GM12864 (cell line): Measurements from ENCODE around the gene MTIF3.

Experiments
- DNase-seq: peaks from one replicate; pipeline ENCODE4 v3.0.0-alpha.2; 2011; ENCODE audit warnings: low read depth
- H3K4me3 ChIP-seq: 2 replicates; pipeline ENCODE4 v1.5.1; 2011; ENCODE audit warnings: mild to moderate bottlenecking, low read depth, low read length, control low read depth
- CTCF ChIP-seq: IDR thresholded peaks from 2 replicates; pipeline ENCODE4 v1.5.1; 2011; ENCODE audit warnings: low read depth, mild to moderate bottlenecking, moderate library complexity, low read length, control low read depth, inconsistent platforms; ENCODE audit errors: missing control alignments

Gene MTIF3

GRCh38 chr13:27449936-27450828 is at the start of gene MTIF3:
Gene MTIF3, minus strand, starts transcription at chr13:27450564. Its CDS starts 10,116 bp downstream, at chr13:27440448.
- peak; percentile 93 for DNase-seq
- H3K4me3 ChIP-seq, result peak within 1 kb of the TSS; percentile 72
- TF ChIP-seq CTCF, result peak; percentile 13

- DNase-seq, result no peak
- no peak for TF ChIP-seq CTCF
- no peak overlapping the region for H3K4me3 ChIP-seq
Observed at GRCh38 chr13:27497563-27498230, 47.3 kb upstream of the MTIF3 start.

GRCh38 chr13:27496536-27497273 is 46.3 kb upstream of the MTIF3 start:
- no peak for TF ChIP-seq CTCF

GRCh38 chr13:27496006-27496405 is 45.6 kb upstream of the MTIF3 start:
- no peak for DNase-seq
- no peak overlapping the region for H3K4me3 ChIP-seq
- no peak for TF ChIP-seq CTCF

More at GRCh38 chr13:27496536-27497273, 46.3 kb upstream of the MTIF3 start:
- no peak overlapping the region for H3K4me3 ChIP-seq
- no peak for DNase-seq

- TF ChIP-seq CTCF, result no peak
- no peak for DNase-seq
- H3K4me3 ChIP-seq, result no peak overlapping the region
Observed at GRCh38 chr13:27495551-27495950, 45.2 kb upstream of the MTIF3 start.

GRCh38 chr13:27493981-27494380 is 43.6 kb upstream of the MTIF3 start:
- no peak for DNase-seq
- H3K4me3 ChIP-seq, result no peak overlapping the region
- no peak for TF ChIP-seq CTCF
